Brain pericyte (primary cell): ENCODE results near the gene CYP2W1.

Source experiments
- DNase-seq: peaks from one replicate; pipeline ENCODE4 v3.0.0-alpha.2; 2012; ENCODE audit warnings: low read depth, low spot score

Gene CYP2W1

DNA sequence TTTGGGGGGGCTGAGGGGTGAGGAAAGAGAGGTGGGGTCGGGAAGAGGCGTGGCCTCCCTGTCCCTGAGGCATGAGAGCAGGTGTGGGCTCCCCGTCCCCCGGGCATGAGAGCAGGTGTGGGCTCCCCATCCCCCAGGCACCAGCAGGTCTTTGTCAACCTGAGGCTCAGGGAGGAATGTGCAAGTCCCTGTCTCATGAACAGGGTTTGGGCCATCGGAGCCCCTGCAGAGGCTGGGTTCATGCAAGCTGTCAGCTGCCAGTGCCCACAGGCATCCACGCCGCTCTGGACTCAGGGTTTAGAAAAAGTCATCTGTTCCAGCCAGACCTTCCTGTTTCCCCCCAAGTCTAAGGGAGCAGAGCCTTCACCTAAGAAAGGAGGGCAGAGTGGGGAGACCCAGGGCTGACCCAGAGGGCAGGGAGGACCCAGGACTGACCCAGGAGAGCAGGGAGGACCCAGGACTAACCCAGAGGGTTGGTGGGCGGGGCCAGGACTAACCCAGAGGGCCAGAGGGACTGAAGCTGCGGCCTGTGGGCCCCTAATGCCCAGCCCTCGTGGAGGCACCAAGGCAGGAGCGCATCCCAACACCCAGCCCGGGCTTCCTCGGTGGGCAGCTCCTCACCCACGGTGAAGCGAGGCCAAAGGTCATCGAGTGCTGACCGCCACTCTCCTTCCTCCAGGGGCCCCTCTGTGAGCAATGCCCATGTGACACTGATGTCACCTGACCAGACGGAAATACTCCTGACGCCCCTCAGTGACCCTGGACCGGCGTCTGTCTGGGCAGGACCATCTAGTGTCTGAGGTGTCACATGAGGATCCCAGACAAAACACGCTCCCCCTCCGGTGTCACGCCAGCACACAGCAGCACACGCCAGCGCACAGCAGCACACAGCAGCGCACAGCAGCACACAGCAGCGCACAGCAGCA is 32.5 kb downstream of the CYP2W1 start:
- DNase-seq, result no peak

DNA sequence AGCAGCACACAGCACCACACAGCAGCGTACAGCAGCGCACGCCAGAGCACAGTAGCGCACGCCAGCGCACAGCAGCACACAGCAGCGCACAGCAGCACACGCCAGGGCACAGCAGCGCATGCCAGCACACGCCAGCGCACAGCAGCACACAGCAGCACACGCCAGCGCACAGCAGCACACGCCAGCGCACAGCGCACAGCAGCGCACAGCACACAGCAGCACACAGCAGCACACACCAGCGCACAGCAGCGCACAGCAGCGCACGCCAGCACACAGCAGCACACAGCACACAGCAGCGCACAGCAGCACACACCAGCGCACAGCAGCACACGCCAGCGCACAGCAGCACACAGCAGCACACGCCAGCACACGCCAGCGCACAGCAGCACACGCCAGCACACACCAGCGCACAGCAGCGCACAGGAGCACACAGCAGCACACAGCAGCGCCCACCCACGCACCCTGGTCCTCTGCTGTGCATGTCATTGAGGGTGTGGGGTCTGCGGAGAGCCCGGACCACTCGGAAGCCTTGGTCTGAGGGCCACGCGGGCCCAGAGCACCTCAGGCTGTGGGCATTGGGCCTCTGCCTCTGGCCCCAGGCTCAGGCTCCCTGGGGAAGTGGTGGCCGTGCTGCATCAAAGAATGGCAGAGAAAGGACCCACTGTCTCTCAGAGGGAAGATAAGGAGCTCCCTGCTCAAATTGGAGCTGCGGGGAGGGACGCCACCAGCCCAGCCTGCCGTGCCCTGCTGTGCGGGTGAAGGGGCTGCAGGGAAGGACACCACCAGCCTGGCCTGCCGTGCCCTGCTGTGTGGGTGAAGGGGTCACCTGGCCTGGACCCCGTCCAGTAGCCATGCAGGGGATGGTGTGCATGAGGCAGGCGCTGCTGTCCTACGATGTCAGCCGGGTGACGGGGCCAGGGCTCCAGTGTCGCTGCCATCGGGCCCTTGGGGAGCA is 33.9 kb downstream of the CYP2W1 start:
- no peak for DNase-seq

DNA sequence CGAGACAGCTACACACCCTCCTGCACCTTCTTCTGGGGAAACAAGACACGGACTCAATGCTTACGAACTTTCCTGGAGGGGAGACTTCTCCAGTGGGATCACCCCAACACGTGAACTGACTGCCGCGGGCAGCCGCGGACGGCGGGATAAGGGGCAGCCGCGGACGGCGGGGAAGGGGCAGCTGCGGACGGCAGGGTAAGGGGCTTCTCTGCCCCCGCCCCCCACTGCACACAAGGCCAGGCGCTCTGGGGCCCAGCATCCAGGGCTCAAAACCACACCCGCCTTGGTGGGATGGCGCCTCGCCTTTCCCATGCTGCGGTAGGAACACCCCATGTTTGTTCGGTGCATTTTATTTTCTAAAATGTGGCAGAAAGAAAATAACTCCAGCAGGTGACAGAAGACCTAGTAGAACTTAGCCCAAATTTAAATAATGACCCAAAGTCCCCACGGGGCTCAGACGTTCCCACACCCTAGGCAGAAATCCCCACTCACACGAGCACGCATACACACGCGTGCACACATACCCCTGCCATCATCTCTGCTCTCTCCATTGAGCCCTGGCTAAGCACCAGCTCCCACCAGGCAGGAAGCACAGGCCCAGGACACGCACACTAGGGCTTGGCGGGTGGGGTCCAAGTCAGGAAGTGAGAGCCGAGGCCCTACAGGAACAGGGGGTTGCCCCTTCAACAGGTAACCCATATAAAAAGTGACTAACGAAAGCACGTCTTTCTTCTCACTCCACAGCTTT is 34.8 kb downstream of the CYP2W1 start:
- DNase-seq, result no peak

DNA sequence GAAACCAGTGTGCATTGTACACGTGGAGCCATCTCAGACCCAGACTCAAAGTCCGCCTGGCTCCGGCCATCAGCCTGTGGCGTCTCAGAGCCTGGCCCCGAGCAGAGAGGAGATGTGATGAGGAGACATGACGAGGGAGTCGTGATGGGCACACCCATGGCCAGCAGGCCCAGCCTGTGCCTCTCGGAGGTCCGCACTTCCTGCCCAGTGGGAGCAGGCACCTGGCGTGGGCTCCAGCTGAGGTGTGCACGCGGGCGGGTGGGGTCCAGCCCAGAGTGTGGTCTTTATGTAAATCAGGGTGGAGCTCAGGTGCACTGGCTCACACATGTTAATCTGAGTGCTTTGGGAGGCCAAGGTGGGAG is 35.3 kb downstream of the CYP2W1 start:
- no peak for DNase-seq

DNA sequence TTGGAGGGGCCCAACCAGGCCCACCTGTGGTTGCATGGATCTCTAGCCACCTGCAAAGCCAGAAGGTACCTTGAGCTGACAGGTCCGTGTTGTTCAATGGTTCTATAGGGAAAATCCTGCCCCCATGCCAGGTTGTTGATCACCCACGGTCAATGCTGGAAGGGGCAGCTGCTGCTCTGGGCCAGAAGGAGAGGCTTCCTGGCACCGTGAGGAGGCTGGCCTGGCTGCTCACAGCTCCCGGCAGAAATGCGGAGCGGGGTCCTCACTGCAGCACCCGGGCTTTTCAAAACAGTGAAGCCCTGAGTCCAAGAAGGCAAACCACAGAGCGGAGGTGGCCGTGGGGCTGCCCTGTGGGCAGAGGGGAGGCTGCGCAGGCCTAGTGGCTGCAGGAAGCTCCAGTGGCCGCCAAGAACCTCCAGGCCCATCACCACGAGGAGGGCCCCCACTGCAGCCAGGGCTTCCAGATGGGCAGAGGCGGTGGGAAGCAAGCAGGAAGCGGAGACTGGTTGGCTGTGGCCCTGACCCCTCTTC is 36.3 kb downstream of the CYP2W1 start:
- DNase-seq, result no peak

DNA sequence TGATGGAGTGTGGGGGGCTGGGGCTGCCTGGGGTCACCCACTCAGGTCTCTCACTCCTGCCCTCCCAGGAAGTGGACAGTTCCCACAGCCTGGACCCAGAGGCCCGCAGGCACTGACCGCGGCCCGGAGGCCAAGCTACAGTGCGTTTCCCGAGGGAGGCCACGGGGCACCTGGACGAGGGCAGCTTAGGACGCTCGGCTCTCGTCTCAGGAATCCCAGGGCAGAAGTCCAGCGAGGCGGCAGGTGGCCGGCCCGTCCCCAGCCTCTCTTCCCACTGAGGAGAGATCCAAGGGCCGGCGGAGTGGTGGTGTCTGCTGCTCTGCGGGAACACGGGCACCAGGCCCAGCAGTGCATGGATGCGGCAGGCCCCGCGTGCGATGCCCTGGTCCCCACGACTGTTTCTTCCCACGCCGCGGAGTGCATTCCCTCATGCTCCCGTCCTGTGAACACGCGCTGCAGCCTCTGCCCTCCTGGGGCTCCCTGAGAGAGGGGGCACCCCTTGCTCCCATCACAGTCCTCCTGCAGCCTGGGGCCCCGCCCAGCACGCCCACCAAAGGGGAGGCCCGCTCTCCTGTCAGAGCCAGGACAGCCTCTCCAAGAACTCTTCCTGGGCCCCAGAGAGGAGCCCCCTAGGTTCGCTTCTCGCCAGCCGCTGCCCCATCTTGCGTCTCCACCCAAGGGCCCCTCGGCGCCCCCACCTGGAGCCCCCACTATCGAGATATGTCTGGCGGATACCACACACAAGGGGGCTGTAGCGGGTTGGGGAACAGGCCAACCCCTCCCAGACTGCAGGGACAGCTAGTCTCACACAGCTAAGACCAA is 37.0 kb downstream of the CYP2W1 start:
- no peak for DNase-seq

DNA sequence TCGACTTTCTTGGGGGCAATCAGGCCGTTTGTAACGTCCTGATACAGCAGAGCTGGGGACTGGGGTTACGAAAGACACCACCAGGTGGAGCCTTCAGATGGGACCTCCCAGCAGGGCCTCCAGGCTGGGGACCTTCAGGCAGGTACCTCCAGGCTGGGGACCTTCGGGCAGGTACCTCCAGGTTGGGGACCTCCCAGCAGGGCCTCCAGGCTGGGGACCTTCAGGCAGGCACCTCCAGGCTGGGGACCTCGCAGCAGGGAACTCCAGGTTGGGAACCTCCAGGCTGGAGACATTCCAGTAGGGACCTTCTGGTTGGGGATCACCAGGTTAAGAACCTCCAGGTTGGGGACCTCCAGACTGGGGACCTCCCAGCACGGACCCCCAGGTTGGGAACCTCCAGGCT is 37.9 kb downstream of the CYP2W1 start:
- no peak for DNase-seq

DNA sequence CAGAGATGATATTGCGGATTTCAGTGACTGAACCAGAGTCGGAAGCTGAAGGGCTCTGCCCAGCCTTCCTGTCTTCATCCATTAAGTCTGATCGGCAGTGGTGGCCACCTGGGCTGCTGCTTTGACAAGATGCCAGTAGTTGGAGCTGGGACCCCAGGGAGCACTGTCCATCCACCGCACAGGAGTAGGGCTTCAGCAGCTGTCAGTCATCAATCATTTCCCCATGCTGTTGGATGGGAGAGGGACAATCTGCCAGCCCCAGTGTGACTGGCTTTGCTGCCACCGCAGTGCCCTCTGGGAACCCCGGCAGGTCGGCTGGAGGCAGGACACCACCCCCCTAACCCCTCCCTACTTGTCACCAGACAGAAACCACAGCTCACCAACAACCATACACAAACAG is 38.4 kb downstream of the CYP2W1 start:
- no peak for DNase-seq

DNA sequence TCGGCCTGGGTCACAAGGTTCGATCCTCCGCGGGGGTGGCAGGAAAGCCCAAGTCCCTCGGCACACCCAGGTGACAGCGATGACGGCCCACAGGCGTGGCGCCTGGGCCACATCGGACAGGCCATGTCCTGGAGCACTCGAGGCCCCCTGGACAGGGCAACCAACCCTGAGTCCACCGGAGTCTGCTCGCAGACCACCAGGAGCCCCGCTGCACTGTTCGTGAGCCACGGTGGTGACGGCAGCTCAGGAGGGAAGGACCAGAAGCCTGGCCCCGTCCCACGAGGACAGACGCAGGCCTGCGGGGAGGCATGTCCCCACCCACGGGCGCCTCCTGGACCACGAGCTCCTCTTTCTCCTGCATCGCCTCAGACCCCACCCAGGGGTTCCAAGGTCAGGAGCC is 39.0 kb downstream of the CYP2W1 start:
- no peak for DNase-seq

DNA sequence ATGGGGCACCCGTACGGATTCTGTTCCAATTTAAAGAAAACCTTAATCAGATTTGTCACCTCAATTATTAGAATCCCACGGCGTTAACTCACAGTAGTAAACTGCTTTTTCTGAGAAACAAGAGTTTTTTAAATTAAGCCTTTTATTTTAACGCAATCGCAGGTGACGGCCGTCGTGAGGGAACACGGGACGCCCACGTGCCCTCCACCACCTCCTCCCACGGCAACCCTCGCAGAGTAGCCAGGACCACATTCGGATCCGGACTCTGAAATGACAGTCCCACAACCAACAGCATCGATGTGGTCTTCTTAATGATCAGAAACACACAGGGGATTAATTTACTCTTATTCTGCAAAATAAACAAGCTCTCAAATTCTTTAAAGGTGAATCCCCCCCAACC is 39.4 kb downstream of the CYP2W1 start:
- DNase-seq, result no peak

DNA sequence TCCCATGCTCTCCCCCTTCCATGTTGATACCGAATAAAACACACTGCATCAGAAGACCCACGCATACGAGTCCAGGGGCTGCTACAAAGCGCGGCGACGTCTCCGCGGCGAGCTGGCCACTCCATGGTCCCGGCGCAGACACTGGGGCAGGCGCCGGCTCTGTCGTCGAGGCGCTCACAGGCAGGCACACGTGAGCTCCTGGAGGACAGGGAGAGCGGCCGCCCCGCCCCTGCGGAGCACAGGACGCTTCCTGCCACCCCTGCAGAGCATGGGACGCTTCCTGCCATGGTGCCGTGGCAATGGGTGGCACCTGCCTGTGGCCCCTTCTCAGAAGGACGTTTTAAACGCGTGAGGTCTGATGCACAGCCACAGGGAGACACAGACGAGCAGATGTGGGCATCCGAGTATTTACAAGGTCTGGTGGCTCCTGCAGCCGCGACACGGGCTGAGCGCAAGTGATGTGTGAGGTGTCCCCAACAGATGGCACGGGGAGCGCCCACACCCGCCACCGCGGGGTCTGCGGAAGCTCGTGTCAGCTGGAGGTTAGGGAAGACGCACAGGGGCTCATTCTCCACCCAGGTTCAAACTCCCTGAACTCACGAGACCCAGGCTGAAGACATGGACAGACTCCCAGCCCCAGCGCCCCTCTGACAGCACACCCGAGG is 40.0 kb downstream of the CYP2W1 start:
- no peak for DNase-seq

DNA sequence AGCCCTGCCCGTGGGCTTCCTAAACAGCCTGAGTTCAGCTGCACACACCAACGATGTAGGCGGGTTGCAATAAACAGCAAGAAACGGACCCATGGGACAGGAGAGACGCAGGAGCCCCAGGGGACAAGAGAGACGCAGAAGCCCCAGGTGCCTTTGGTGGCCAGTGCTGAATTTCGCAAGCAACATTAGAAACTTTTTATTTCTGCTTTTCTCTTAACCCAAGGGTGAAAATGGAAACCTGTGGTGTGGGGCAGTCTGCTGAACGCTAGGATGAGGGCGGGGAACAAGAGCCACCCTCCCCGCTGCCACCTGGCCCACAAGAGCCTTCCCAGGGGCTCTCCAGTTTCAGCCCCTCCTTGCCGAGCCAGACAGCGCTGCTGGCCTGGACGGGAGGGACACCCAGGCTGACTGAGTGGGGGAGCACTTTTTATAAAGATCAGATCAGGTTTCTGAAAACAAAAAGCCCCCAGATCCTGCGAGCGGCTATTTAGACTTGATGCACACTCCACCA is 41.4 kb downstream of the CYP2W1 start:
- no peak for DNase-seq

DNA sequence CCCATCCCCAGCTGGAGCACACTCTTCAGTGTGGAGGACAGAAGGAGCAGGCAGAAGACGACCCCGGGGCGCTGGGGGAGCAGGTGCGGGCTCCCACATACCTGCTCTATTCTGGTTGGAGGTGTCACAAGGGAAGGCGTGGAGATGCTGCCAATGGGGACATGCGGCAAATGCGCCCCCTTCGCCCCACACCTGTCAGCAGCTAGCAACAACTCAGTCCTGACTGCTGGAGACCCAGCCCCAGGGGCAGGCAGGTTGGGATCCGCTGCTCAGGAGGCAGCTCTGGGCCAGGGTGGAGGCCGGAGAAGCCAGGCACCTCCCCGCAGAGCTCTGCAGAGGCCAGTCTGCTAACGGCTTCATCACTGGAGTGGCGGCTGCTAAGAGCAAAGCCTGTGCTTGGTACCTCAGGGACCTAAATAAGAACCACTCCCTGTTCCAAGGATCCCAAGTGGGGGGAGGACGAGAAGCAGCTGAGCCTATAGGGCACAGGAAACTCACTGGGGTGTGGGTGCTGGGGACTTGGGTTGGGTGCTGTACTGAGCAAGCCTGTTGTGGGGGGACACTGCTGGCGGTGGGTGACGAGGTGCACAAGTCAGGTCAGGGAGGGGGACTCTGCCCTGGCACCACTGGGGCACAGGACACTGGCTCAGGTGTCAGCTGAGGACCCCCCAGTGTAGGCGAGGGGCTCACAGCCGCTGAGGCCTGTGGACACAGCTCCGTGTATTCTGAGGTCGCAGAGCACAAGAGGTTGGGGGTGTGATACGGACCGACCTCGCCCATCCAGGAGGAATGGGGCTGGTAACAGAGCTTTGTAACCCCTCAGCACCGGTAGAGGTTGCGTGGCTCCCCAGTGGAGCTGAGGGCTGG is 42.1 kb downstream of the CYP2W1 start:
- no peak for DNase-seq

DNA sequence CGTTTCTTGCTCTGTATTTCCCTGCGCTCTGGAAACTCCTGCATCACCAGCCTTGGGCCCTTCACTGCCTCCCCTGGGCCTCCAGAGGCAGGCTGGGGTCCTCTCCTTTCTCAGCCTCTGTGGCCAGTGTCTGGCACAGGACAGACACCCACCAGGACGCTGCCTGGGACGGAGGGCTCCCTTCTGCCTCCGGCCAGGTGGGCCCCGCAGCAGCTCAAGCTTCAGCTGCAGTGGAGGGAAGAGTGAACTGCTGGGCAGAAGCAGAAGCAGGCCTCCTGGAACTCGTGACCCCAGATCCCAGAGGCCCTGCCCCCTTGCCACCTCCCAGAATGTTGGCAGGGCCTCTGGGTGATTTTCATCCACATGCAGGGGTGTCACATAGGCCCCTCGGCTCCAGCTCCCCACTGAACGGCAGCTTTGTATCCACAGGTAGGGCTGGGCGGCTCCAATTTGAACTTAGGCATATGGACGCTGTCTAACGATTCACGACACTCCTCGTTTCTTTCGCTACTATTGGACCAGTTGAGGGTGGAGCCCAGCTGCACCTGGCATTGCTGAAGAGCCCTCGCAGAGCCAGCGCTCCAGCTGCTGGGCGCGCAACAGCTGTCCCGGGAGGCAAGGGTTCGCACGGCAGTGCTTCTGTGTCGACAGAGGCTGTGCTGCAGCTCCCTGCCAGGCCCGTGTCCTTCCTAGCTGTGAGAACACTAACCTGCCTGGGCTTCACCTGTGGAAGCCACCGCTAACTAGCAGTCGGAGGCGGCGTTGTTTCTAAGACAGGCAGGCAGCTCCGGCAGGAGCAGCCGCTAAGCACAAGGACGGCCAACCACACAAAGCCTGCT is 43.0 kb downstream of the CYP2W1 start:
- no peak for DNase-seq

DNA sequence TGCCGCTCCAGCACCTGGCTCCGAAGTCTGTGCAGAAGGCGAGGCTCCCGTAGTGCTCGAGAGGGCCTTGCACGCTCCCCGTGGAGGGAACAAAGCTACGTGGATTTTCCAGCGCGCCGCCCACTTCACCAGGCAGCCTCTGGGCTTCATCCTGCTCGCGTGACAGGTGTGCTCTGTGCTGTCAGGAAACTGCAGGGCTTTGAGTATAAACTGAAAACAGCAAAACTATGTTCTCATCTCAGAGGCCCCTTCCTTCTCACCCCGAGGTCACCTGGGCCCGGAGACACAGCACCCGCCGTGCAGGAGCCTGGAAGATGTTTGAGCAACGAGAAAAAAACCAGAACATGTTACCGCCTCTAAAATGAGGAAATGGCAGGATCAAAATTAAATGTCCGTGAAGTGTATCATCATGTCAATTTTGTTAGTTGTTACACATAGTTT is 43.8 kb downstream of the CYP2W1 start:
- DNase-seq, result no peak

DNA sequence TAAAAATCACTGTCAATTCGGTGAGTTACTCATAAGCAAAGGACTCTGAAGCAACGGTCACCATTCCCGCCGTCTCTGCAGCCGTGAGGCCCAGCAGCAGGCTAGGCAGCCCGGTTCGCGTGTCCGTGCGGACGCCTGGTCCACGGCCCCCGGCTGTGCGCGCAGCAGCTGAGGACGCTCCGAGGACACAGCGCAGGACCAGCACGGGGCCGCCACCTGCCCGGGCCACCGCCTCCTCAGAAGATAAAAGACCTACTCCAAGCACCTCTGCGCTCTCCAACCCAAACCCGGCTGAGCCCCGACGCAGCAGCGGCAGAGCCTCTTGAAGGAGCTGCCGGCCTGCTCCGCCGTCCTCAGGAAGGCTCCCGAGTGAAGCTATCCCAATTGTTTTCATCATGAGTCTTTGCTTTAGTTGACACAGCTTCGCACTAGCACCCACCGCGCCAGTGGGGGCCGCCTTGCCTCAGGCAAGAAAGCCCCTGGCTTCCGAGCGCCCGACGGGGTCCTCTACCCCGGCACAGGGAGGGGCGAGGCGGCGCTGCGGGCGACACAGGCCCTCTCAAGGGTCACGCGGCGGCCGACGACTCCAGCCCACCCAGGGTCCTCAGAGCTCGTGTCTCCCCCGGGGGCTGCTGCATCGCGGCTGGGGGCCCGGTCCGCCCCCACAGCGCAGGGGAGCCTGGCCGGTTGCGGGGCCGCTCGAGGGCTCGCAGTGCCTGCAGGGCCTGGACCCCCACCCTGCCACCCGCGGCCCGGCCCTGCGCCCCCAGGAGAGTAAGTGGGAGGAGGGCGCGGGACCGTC is 44.5 kb downstream of the CYP2W1 start:
- no peak for DNase-seq
